ENCODE measurements around the gene DNHD1. TPM values are rescaled to one million over a fixed set of nuclear protein-coding genes. Genes with fewer than 3 reads are reported as not detected.

The DNHD1 gene
- total RNA-seq, 4 donors from 2014 or later = 9.9 to 30.3 (median 14.3) TPM

DNA sequence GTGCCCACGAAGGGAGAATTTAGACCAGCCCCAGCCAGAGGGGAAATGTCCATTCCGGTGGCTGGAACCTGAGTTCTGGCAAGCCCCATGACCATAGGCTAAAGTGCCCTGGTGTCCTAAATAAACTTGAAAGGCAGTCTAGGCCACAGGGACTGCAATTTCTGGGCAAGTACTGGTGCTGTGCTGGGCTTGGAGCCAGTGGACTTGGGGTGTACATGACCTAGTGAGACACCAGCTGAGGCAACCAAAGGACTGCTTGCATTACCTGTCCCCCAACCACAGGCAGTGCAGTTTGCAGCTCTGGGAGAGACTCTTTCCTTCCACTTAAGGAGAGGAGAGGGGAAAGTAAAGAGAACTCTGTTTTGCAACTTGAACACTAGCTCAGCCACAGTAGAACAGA is 82.6 kb downstream of the DNHD1 start:
- TF ChIP-seq, protein P1, sequence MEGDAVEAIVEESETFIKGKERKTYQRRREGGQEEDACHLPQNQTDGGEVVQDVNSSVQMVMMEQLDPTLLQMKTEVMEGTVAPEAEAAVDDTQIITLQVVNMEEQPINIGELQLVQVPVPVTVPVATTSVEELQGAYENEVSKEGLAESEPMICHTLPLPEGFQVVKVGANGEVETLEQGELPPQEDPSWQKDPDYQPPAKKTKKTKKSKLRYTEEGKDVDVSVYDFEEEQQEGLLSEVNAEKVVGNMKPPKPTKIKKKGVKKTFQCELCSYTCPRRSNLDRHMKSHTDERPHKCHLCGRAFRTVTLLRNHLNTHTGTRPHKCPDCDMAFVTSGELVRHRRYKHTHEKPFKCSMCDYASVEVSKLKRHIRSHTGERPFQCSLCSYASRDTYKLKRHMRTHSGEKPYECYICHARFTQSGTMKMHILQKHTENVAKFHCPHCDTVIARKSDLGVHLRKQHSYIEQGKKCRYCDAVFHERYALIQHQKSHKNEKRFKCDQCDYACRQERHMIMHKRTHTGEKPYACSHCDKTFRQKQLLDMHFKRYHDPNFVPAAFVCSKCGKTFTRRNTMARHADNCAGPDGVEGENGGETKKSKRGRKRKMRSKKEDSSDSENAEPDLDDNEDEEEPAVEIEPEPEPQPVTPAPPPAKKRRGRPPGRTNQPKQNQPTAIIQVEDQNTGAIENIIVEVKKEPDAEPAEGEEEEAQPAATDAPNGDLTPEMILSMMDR (IDR thresholded peaks at IDR 0.05; ENCODE audit: low read depth) = no peak

DNA sequence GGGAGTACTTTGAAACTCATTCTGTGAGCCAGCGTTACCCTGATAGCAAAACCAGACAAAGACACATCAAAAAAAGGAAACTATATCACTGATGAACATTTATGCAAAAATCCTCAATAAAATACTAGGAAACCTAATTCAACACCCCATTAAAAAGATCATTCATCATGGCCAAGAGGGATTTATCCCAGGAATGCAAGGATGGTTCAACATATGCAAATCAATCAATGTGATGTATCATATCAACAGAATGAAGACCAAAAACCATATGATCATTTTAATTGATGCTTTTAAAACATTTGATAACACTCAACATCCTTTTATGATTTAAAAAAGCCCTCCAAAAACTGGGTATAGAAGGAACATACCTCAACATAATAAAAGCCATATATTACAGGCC is 86.5 kb downstream of the DNHD1 start:
- TF ChIP-seq, protein P1 (IDR thresholded peaks at IDR 0.05; ENCODE audit: low read depth) = no peak

DNA sequence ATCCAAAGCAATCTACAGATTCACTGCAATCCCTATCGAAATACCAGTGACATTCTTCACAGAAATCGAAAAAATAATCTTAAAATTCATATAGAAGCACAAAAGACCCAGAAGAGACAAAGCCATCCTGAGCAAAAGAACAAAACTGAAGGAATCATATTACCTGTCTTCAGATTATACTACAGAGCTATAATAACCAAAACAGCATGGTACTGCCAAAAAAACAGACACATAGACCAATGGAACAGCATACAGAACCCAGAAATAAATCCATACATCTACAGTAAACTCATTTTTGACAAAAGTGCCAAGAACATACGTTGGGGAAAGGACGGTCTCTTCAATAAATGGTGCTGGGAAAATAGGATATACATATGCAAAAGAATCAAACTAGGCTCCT is 87.4 kb downstream of the DNHD1 start:
- TF ChIP-seq, protein P1 (IDR thresholded peaks at IDR 0.05; ENCODE audit: low read depth) = no peak

DNA sequence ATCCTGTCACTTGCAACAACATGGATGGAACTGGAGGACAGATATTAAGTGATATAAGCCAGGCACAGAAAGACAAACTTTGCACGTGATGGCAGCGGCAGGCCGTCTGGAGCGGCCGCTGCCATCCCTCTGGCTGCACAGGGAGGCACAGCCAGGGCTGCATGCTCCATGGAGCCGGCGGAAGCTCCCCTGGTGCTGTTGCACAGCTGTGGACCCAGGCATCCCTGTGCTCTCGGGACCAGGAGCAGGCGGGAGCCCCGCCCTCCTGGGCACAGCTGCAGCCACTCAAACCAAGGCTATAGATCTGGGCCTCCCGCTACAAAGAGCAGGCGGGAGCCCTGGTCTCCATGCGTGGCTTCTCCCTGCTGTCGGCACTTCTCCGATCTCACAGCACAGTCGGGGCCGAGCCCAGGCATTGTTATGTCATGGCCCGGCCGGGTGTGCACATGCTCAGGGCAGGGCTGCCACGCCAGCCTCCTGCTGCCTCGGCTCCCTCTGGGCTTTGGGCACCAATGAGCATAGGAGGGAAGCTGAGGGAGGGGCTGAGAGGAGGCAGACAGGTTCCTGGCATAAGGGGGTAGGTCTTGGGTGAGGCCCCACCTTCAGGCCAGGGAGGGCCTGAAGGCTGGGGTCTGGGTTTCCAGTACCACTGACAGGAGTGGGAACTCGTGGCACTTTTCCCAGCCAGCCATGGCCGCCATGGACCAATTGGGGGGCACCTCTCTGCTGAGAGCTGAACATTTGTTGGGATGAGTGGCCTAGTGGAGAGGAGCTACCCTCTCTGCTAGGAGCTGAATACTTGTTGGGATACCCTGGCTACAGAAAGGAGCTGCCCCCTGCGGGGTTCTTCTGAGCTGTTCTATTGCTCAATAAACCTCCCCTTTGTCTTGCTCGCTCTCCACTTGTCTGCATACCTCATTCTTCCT is 89.6 kb downstream of the DNHD1 start:
- TF ChIP-seq, protein P1 (IDR thresholded peaks at IDR 0.05; ENCODE audit: low read depth) = no peak

DNA sequence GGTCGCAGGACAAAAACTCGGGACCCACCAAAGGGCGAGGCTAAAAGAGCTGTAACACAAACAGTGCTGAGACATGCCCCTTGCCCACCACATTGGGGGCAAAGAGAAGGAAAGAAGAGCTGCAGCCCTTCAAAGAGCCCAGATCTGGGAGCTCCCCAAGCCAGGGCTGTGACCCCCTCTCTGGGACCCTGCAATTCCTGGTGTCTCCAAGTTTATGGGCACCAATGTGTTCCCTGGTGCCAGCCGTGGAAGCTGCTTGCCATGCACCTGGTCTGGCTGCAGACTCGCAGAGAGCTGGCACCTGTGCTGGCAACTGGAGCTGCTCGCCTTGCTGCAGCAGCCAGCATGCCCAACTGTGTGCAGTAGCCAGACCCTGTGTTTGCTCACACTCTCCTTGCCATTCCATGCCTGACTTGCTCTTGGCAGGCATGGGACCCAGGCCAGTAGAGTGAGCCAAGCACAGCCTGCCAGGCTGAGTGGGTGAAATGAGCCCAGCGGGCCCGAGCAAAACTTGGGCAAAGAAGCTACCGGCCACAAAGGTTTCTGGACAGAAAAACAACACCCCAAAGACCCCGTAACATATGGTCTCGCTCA is 90.4 kb downstream of the DNHD1 start:
- TF ChIP-seq, protein P1 (IDR thresholded peaks at IDR 0.05; ENCODE audit: low read depth) = no peak

DNA sequence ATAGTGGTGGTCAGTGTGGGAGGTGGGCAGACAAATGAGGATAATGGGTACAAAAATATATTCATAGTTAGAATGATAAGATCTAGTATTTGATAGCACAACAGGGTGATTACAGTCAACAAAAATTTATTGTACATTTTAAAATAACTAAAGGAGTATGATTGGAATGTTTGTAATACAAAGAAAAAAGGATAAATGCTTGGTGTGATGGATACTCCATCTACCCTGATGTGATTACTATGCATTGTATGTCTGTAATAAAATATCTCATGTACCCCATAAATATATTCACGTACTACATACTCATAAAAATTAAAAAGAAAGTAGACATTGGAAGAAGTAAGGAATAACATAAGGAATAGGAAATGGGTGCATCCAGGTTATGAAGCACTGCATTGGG is 90.9 kb downstream of the DNHD1 start:
- TF ChIP-seq, protein P1 (IDR thresholded peaks at IDR 0.05; ENCODE audit: low read depth) = no peak

DNA sequence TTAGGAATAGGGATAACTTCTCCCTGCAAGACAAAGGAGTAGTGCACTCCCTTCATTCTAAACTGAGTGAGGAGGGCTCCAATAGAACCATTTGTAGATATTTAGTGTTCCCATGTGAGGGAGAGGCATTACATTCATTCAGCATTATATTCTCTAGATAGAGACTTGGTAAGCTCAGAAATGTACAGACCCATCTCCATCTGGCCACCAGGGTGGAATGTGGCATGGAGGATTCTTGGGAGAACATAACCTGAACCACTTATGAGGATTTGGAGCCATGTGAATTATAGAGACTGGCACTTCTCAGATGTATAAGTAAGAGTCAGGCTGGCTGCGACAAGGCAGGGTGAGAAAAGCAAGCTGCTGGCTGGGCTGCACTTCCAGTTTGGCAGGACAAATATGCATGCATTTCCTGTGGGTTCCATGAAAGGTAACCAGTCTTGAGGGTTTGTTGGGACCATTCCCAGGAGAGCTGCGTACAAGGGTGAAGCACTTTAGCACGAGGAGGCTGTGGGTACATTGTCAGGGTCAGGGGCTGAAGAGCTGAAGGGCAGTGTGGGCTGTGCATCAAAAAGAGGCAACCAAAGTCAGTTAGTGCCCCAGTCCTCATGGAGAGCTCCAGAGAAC is 97.2 kb downstream of the DNHD1 start:
- TF ChIP-seq, protein P1 (IDR thresholded peaks at IDR 0.05; ENCODE audit: low read depth) = no peak

Measured in subcutaneous adipose tissue (tissue), 4 donors.